Astrocyte (in vitro differentiated cells and primary cell): ENCODE measurements around the gene HOXD9. TPM values are rescaled to one million over a fixed set of nuclear protein-coding genes. Genes with fewer than 3 reads are reported as not detected.
A peak's percentile ranks its signal among the peaks of the same experiment; 100 is the strongest.

ENCODE experiments used
- DNase-seq: peaks from one replicate; pipeline ENCODE4 v3.0.0-alpha.2; 2010; ENCODE audit warnings: low read depth
- FAIRE-seq: peaks from 2 replicates; lab custom pipeline; 2011; peaks lifted over from hg19 to GRCh38; lab: Jason Lieb, UNC
- H2AFZ ChIP-seq: 2 replicates; pipeline ENCODE4 v1.6.0; 2012; ENCODE audit warnings: low read depth, low read length, inconsistent platforms
- H3K27ac ChIP-seq: 2 replicates; pipeline ENCODE4 v1.5.1; 2011; ENCODE audit warnings: low read depth, low read length, inconsistent platforms
- H3K27me3 ChIP-seq: 2 replicates; pipeline ENCODE4 v1.6.0; 2011; ENCODE audit warnings: low read length, inconsistent platforms; ENCODE audit not compliant: insufficient read depth
- H3K36me3 ChIP-seq: 2 replicates; pipeline ENCODE4 v1.5.1; 2011; ENCODE audit warnings: low read length, inconsistent platforms; ENCODE audit not compliant: insufficient read depth
- H3K4me1 ChIP-seq: 2 replicates; pipeline ENCODE4 v1.5.1; 2011; ENCODE audit warnings: low read length, inconsistent platforms; ENCODE audit not compliant: insufficient read depth
- H3K4me2 ChIP-seq: 2 replicates; pipeline ENCODE4 v1.6.0; 2012; ENCODE audit warnings: low read length, inconsistent platforms
- H3K4me3 ChIP-seq: 2 replicates; pipeline ENCODE4 v1.5.1; 2011; ENCODE audit warnings: low read depth, mild to moderate bottlenecking, low read length, inconsistent platforms; ENCODE audit not compliant: insufficient read depth
- H3K79me2 ChIP-seq: 2 replicates; pipeline ENCODE4 v1.6.0; 2012; ENCODE audit warnings: mild to moderate bottlenecking, low read length, inconsistent platforms; ENCODE audit not compliant: insufficient read depth
- H3K9ac ChIP-seq: 2 replicates; pipeline ENCODE4 v1.6.0; 2012; ENCODE audit warnings: mild to moderate bottlenecking, low read length, inconsistent platforms
- H3K9me3 ChIP-seq: 2 replicates; pipeline ENCODE4 v1.5.1; 2012; ENCODE audit warnings: low read depth, mild to moderate bottlenecking, low read length, inconsistent platforms; ENCODE audit not compliant: insufficient read depth
- H4K20me1 ChIP-seq: 2 replicates; pipeline ENCODE4 v1.6.0; 2012; ENCODE audit warnings: low read length, inconsistent platforms; ENCODE audit not compliant: insufficient read depth
- H3K27ac Mint-ChIP-seq: one replicate; pipeline ENCODE4 v1.8.0; 2021; ENCODE audit warnings: mild to moderate bottlenecking, mixed read lengths; ENCODE audit not compliant: unreplicated experiment
- H3K27me3 Mint-ChIP-seq: one replicate; pipeline ENCODE4 v1.8.0; 2021; ENCODE audit warnings: low read depth, mixed read lengths; ENCODE audit not compliant: unreplicated experiment
- H3K36me3 Mint-ChIP-seq: one replicate; pipeline ENCODE4 v1.8.0; 2021; ENCODE audit warnings: low read depth, mixed read lengths; ENCODE audit not compliant: unreplicated experiment
- H3K4me1 Mint-ChIP-seq: one replicate; pipeline ENCODE4 v1.8.0; 2021; ENCODE audit warnings: low read depth, mixed read lengths; ENCODE audit not compliant: unreplicated experiment
- H3K4me3 Mint-ChIP-seq: one replicate; pipeline ENCODE4 v1.8.0; 2021; ENCODE audit warnings: mild to moderate bottlenecking, moderate library complexity, mixed read lengths; ENCODE audit not compliant: unreplicated experiment
- H3K9me3 Mint-ChIP-seq: one replicate; pipeline ENCODE4 v1.8.0; 2021; ENCODE audit warnings: mild to moderate bottlenecking, mixed read lengths; ENCODE audit not compliant: unreplicated experiment
- CTCF ChIP-seq: IDR thresholded peaks from 2 replicates; pipeline ENCODE4 v1.5.1; 2011; ENCODE audit warnings: low read depth, mild to moderate bottlenecking, inconsistent platforms, low read length, moderate library complexity; ENCODE audit not compliant: insufficient read depth
- EZH2 ChIP-seq: IDR thresholded peaks from 2 replicates; pipeline ENCODE4 v1.6.1; 2012; ENCODE audit warnings: mild to moderate bottlenecking, low read length, inconsistent platforms; ENCODE audit not compliant: insufficient read depth
- total RNA-seq: library from RNA; stranded (reverse); gene quantifications from 2 replicates; pipeline ENCODE4 v1.2.1, GENCODE V29; 2021

Gene HOXD9
- total RNA-seq, 1 donor from 2014 or later: not detected

- Histone ChIP-seq H3K79me2 (no peaks in the 10 kb centered on the region), H3K27ac (peak overlapping the region; percentile 42), H3K27me3 (peaks cover 84% of the 10 kb centered on the region), H3K9me3 (peaks cover 2% of the 10 kb centered on the region), H3K4me3 (no peak overlapping the region), H3K4me2 (peak overlapping the region; percentile 82), H3K36me3 (no peaks in the 10 kb centered on the region), H3K4me1 (no peaks in the 10 kb centered on the region), H3K9ac (peak overlapping the region; percentile 70), H2AFZ (no peak overlapping the region), H4K20me1 (no peaks in the 10 kb centered on the region)
- no peak overlapping the region for H3K27ac Mint-ChIP-seq
- no peak for DNase-seq
- H3K27me3 Mint-ChIP-seq: peaks cover 82% of the 10 kb centered on the region
- H3K4me1 Mint-ChIP-seq: no peaks in the 10 kb centered on the region
- FAIRE-seq: no peak
- H3K36me3 Mint-ChIP-seq: peaks cover 3% of the 10 kb centered on the region
- H3K9me3 Mint-ChIP-seq: peaks cover 16% of the 10 kb centered on the region
- H3K4me3 Mint-ChIP-seq: no peak overlapping the region
- TF ChIP-seq EZH2: no peak
- no peak for TF ChIP-seq CTCF
Observed at GRCh38 chr2:176156301-176156806, 33.8 kb downstream of the HOXD9 start.

GRCh38 chr2:176156807-176157498 lies 34.4 kb downstream of the HOXD9 start, which contains the start of gene HOXD3:
Gene HOXD3 (plus strand): TSS chr2:176157307. CDS start chr2:176169115, 11,808 bp downstream.
- H3K9me3 ChIP-seq: peaks cover 2% of the 10 kb centered on the region
- no peaks in the 10 kb centered on the region for H3K4me1 Mint-ChIP-seq
- no peaks in the 10 kb centered on the region for H4K20me1 ChIP-seq
- H3K36me3 Mint-ChIP-seq: peaks cover 3% of the 10 kb centered on the region
- H3K36me3 ChIP-seq: no peaks in the 10 kb centered on the region
- DNase-seq (no peak), FAIRE-seq (no peak)
- peaks cover 17% of the 10 kb centered on the region for H3K9me3 Mint-ChIP-seq
- H3K4me3 ChIP-seq: peak within 1 kb of the TSS; percentile 36
- H3K79me2 ChIP-seq: no peaks in the 10 kb centered on the region
- peak within 1 kb of the TSS; percentile 70 for H3K9ac ChIP-seq
- H3K4me2 ChIP-seq: peak within 1 kb of the TSS; percentile 82
- peak within 1 kb of the TSS; percentile 42 for H3K27ac ChIP-seq
- no peak for TF ChIP-seq CTCF
- peak; percentile 37 for TF ChIP-seq EZH2
- peaks cover 83% of the 10 kb centered on the region for H3K27me3 Mint-ChIP-seq
- no peak within 1 kb of the TSS for H2AFZ ChIP-seq
- H3K4me1 ChIP-seq: no peaks in the 10 kb centered on the region
- peaks cover 85% of the 10 kb centered on the region for H3K27me3 ChIP-seq
- peak within 1 kb of the TSS; percentile 47 for H3K27ac Mint-ChIP-seq
- no peak within 1 kb of the TSS for H3K4me3 Mint-ChIP-seq
